ENCODE data around the gene STOX1.
"Not testable (repeated sequence)": the region's sequence is repeated elsewhere in the genome, so short reads cannot be mapped to it uniquely, and the experiment has no call there.

STOX1 gene

GRCh38 chr10:68902382-68902781, 75.1 kb downstream of the STOX1 start:
- no peak overlapping the region for H2BK5ac ChIP-seq (ENCODE audit: low read depth, low read length, poor library complexity)
- H3K36me3 ChIP-seq (ENCODE audit: control insufficient read depth in 1 of 2, insufficient read depth in 2 of 2, low read length in 2 of 2) = peaks cover 2% of the 10 kb centered on the region in 2 experiments
- H3K4me3 ChIP-seq (ENCODE audit: low read depth, low read length) = no peak overlapping the region
- H4K91ac ChIP-seq (ENCODE audit: low read depth, low read length) = no peak overlapping the region
- H3K23ac ChIP-seq (ENCODE audit: low read length) = no peak overlapping the region
- H3K79me2 ChIP-seq (ENCODE audit: control insufficient read depth, insufficient read depth, low read length, poor library complexity) = peaks cover 7% of the 10 kb centered on the region
- no peak overlapping the region for H3K27ac ChIP-seq (ENCODE audit: low read depth, low read length)
- H4K8ac ChIP-seq (ENCODE audit: low read depth, low read length) = no peak overlapping the region
- no peaks in the 10 kb centered on the region for H3K27me3 ChIP-seq (ENCODE audit: insufficient read depth, low read length)
- peaks cover 11% of the 10 kb centered on the region for H3K79me1 ChIP-seq (ENCODE audit: low read length)
- H4K12ac ChIP-seq (ENCODE audit: low read depth, low read length) = no peak overlapping the region
- no peak overlapping the region for H2AFZ ChIP-seq (ENCODE audit: insufficient read depth, low read length, poor library complexity)
- H2BK120ac ChIP-seq (ENCODE audit: insufficient read depth, low read length, poor library complexity) = no peak overlapping the region
- no peak overlapping the region for H3K9ac ChIP-seq (ENCODE audit: low read length)
- peaks cover 0 to 2% of the 10 kb centered on the region in 2 experiments for H3K4me1 ChIP-seq (ENCODE audit: control insufficient read depth in 1 of 2, insufficient read depth in 2 of 2, low read length in 2 of 2)
- H2AK5ac ChIP-seq (ENCODE audit: low read length) = no peak overlapping the region
- peak overlapping the region; percentile 67 for H3K4me2 ChIP-seq (ENCODE audit: low read length)
- no peak for DNase-seq
- no peak overlapping the region for H2BK12ac ChIP-seq (ENCODE audit: low read length)
- H3K9me3 ChIP-seq (ENCODE audit: insufficient read depth, low read depth, low read length) = no peaks in the 10 kb centered on the region
- H3K14ac ChIP-seq (ENCODE audit: low read length) = no peak overlapping the region
- WGBS (ENCODE audit: extremely low coverage, insufficient coverage, insufficient read length) = no CpG with 5 or more reads among the region's 5 CpGs
- peak overlapping the region; percentile 47 for H3K4ac ChIP-seq (ENCODE audit: low read depth, low read length)
- H3K18ac ChIP-seq (ENCODE audit: low read length) = no peak overlapping the region

GRCh38 chr10:68924593-68924992, 97.3 kb downstream of the STOX1 start:
- Histone ChIP-seq H2BK12ac (ENCODE audit: low read length) (no peak overlapping the region), H3K4me3 (ENCODE audit: low read depth, low read length) (no peak overlapping the region), H2BK120ac (ENCODE audit: insufficient read depth, low read length, poor library complexity) (no peak overlapping the region), H3K9ac (ENCODE audit: low read length) (no peak overlapping the region), H3K79me2 (ENCODE audit: control insufficient read depth, insufficient read depth, low read length, poor library complexity) (no peaks in the 10 kb centered on the region), H2BK5ac (ENCODE audit: low read depth, low read length, poor library complexity) (no peak overlapping the region), H2AFZ (ENCODE audit: insufficient read depth, low read length, poor library complexity) (no peak overlapping the region), H3K18ac (ENCODE audit: low read length) (no peak overlapping the region), H3K27ac (ENCODE audit: low read depth, low read length) (no peak overlapping the region), H2AK5ac (ENCODE audit: low read length) (no peak overlapping the region), H3K23ac (ENCODE audit: low read length) (no peak overlapping the region), H3K27me3 (ENCODE audit: insufficient read depth, low read length) (no peaks in the 10 kb centered on the region), H3K4me2 (ENCODE audit: low read length) (no peak overlapping the region), H4K8ac (ENCODE audit: low read depth, low read length) (no peak overlapping the region), H3K9me3 (ENCODE audit: insufficient read depth, low read depth, low read length) (no peaks in the 10 kb centered on the region), H4K12ac (ENCODE audit: low read depth, low read length) (no peak overlapping the region), H3K79me1 (ENCODE audit: low read length) (no peaks in the 10 kb centered on the region), H4K91ac (ENCODE audit: low read depth, low read length) (no peak overlapping the region), H3K14ac (ENCODE audit: low read length) (no peak overlapping the region), H3K4me1 (ENCODE audit: control insufficient read depth in 1 of 2, insufficient read depth in 2 of 2, low read length in 2 of 2) (no peaks in the 10 kb centered on the region), H3K36me3 (ENCODE audit: control insufficient read depth in 1 of 2, insufficient read depth in 2 of 2, low read length in 2 of 2) (peaks cover 10 to 16% of the 10 kb centered on the region in 2 experiments), H3K4ac (ENCODE audit: low read depth, low read length) (no peak overlapping the region)
- DNase-seq = peak in 1 of 2 donors; percentile 2

GRCh38 chr10:68925489-68925888, 98.2 kb downstream of the STOX1 start:
- no peak overlapping the region for H3K4ac ChIP-seq (ENCODE audit: low read depth, low read length)
- no peaks in the 10 kb centered on the region for H3K9me3 ChIP-seq (ENCODE audit: insufficient read depth, low read depth, low read length)
- H2AK5ac ChIP-seq (ENCODE audit: low read length) = no peak overlapping the region
- H3K27ac ChIP-seq (ENCODE audit: low read depth, low read length) = no peak overlapping the region
- no peak overlapping the region for H3K4me3 ChIP-seq (ENCODE audit: low read depth, low read length)
- no CpG with 5 or more reads among the region's 4 CpGs for WGBS (ENCODE audit: extremely low coverage, insufficient coverage, insufficient read length)
- H2AFZ ChIP-seq (ENCODE audit: insufficient read depth, low read length, poor library complexity) = no peak overlapping the region
- peaks cover 8 to 12% of the 10 kb centered on the region in 2 experiments for H3K36me3 ChIP-seq (ENCODE audit: control insufficient read depth in 1 of 2, insufficient read depth in 2 of 2, low read length in 2 of 2)
- H3K79me2 ChIP-seq (ENCODE audit: control insufficient read depth, insufficient read depth, low read length, poor library complexity) = no peaks in the 10 kb centered on the region
- no peak overlapping the region for H4K91ac ChIP-seq (ENCODE audit: low read depth, low read length)
- H3K18ac ChIP-seq (ENCODE audit: low read length) = no peak overlapping the region
- no peaks in the 10 kb centered on the region for H3K27me3 ChIP-seq (ENCODE audit: insufficient read depth, low read length)
- DNase-seq = no peak
- no peaks in the 10 kb centered on the region for H3K4me1 ChIP-seq (ENCODE audit: control insufficient read depth in 1 of 2, insufficient read depth in 2 of 2, low read length in 2 of 2)
- no peak overlapping the region for H2BK5ac ChIP-seq (ENCODE audit: low read depth, low read length, poor library complexity)
- no peak overlapping the region for H3K9ac ChIP-seq (ENCODE audit: low read length)
- no peaks in the 10 kb centered on the region for H3K79me1 ChIP-seq (ENCODE audit: low read length)
- no peak overlapping the region for H3K4me2 ChIP-seq (ENCODE audit: low read length)
- H3K14ac ChIP-seq (ENCODE audit: low read length) = no peak overlapping the region
- no peak overlapping the region for H3K23ac ChIP-seq (ENCODE audit: low read length)
- no peak overlapping the region for H4K12ac ChIP-seq (ENCODE audit: low read depth, low read length)
- H2BK120ac ChIP-seq (ENCODE audit: insufficient read depth, low read length, poor library complexity) = no peak overlapping the region
- H2BK12ac ChIP-seq (ENCODE audit: low read length) = no peak overlapping the region
- no peak overlapping the region for H4K8ac ChIP-seq (ENCODE audit: low read depth, low read length)

- H3K18ac ChIP-seq (ENCODE audit: low read length); H3K79me2 ChIP-seq (ENCODE audit: control insufficient read depth, insufficient read depth, low read length, poor library complexity); H2AK5ac ChIP-seq (ENCODE audit: low read length); H3K79me1 ChIP-seq (ENCODE audit: low read length); H2BK120ac ChIP-seq (ENCODE audit: insufficient read depth, low read length, poor library complexity); H3K9me3 ChIP-seq (ENCODE audit: insufficient read depth, low read depth, low read length); H3K9ac ChIP-seq (ENCODE audit: low read length); H2BK12ac ChIP-seq (ENCODE audit: low read length); H4K8ac ChIP-seq (ENCODE audit: low read depth, low read length); H3K23ac ChIP-seq (ENCODE audit: low read length); H3K4me3 ChIP-seq (ENCODE audit: low read depth, low read length); H3K27me3 ChIP-seq (ENCODE audit: insufficient read depth, low read length); H4K91ac ChIP-seq (ENCODE audit: low read depth, low read length); H4K12ac ChIP-seq (ENCODE audit: low read depth, low read length); H3K4me2 ChIP-seq (ENCODE audit: low read length); H3K4ac ChIP-seq (ENCODE audit: low read depth, low read length); H3K4me1 ChIP-seq (ENCODE audit: control insufficient read depth in 1 of 2, insufficient read depth in 2 of 2, low read length in 2 of 2); H3K14ac ChIP-seq (ENCODE audit: low read length); H2BK5ac ChIP-seq (ENCODE audit: low read depth, low read length, poor library complexity); DNase-seq; H2AFZ ChIP-seq (ENCODE audit: insufficient read depth, low read length, poor library complexity); H3K27ac ChIP-seq (ENCODE audit: low read depth, low read length): not testable (repeated sequence)
- WGBS (ENCODE audit: extremely low coverage, insufficient coverage, insufficient read length) = no CpG with 5 or more reads among the region's 2 CpGs
- peaks cover 8 to 12% of the 10 kb centered on the region in 2 experiments for H3K36me3 ChIP-seq (ENCODE audit: control insufficient read depth in 1 of 2, insufficient read depth in 2 of 2, low read length in 2 of 2)
Observed at GRCh38 chr10:68929157-68929556, 101.8 kb downstream of the STOX1 start.

All from trophoblast cell (in vitro differentiated cells and primary cell).